Neural cell (in vitro differentiated cells): ENCODE results near the gene RABGAP1L.
A peak's percentile ranks its signal among the peaks of the same experiment; 100 is the strongest.

ENCODE experiments used
- EP300 ChIP-seq: fragments of 450-650 bp; conservative IDR thresholded peaks from 2 replicates; pipeline ENCODE4 v1.6.1; 2014; ENCODE audit warnings: antibody characterized with exemption, mild to moderate bottlenecking, moderate library complexity; ENCODE audit not compliant: poor library complexity, severe bottlenecking
- EZH2 ChIP-seq: fragments of 200-600, 300-800 bp; shearing (Covaris generic), sonication (generic); IDR thresholded peaks from 2 replicates; pipeline ENCODE4 v1.6.1; 2014; ENCODE audit warnings: antibody characterized with exemption, low read length, borderline replicate concordance, mild to moderate bottlenecking; ENCODE audit not compliant: insufficient read depth, poor library complexity, severe bottlenecking
- TAF1 ChIP-seq: IDR thresholded peaks from 2 replicates; pipeline ENCODE4 v1.6.1; 2012; ENCODE audit warnings: low read depth
- TF ChIP-seq, protein P1 (sequence below): fragments of 450-650 bp; IDR thresholded peaks from 2 replicates; pipeline ENCODE4 v1.5.1; 2014; ENCODE audit warnings: antibody characterized with exemption, mild to moderate bottlenecking, moderate library complexity; ENCODE audit not compliant: poor library complexity, severe bottlenecking

DNA sequence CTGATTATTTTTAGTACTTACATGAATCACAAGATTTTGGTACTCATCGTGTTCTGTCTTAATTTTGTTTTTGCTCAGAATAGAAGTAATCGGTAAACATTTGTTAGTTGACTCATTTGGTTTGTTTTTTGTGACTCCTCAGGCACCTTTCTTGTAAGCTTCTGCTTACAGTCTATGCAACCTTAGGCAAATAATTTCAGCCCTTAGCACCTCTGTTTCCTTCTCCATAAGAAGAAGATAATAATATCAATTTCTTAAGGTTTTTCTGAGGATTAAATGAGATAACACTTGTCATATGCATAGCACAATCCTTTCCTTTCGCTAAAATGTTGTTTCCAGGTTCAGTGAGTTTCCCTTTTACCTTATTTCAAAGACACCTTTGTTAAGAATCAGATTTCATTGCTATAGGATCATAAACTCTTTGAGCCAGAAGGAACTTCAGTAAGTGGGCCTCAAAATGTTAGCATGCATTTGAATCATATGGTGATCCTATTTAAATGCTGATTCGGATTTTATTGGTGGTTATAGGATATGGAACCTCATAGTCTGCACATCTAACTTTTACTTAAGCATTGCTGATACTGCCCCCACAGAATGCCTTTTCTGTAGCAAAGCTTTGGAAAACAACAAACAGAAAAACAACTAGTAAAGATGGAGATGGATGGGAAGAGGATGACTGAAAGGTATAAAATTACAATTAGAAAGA is 567.7 kb downstream of the RABGAP1L start:
- TF ChIP-seq EP300 = no peak
- TF ChIP-seq, protein P1, sequence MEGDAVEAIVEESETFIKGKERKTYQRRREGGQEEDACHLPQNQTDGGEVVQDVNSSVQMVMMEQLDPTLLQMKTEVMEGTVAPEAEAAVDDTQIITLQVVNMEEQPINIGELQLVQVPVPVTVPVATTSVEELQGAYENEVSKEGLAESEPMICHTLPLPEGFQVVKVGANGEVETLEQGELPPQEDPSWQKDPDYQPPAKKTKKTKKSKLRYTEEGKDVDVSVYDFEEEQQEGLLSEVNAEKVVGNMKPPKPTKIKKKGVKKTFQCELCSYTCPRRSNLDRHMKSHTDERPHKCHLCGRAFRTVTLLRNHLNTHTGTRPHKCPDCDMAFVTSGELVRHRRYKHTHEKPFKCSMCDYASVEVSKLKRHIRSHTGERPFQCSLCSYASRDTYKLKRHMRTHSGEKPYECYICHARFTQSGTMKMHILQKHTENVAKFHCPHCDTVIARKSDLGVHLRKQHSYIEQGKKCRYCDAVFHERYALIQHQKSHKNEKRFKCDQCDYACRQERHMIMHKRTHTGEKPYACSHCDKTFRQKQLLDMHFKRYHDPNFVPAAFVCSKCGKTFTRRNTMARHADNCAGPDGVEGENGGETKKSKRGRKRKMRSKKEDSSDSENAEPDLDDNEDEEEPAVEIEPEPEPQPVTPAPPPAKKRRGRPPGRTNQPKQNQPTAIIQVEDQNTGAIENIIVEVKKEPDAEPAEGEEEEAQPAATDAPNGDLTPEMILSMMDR = peak; percentile 10
- TF ChIP-seq TAF1 = no peak
- no peak for TF ChIP-seq EZH2
